GM12874 (cell line): ENCODE data around the gene CYGB.

Source experiments
- CTCF ChIP-seq: IDR thresholded peaks from 2 replicates; pipeline ENCODE4 v1.5.1; 2011; ENCODE audit warnings: low read depth, mild to moderate bottlenecking, control low read depth, low read length, moderate library complexity; ENCODE audit not compliant: insufficient read depth

Gene CYGB

DNA sequence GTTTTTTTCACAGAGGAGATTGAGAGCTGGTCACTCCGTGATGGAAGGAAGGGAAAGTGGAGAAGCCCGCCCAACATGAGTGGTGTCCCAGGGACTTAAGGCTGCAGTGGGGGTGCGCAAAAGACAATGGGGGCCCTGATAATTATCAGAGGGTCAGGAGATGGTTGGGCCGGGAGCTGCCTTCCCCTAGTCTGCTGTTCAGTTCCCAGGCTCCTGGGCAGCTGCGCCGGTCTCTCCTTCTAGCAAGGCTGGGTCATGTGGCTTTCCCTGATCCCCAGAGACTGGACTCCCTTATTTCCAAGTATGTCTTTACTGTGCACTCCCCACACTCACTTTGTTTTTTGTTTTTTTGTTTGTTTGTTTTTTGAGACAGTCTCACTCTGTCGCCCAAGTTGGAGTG is 16.2 kb downstream of the CYGB start:
- TF ChIP-seq CTCF: no peak

GRCh38 chr17:76519048-76519966 is 18.2 kb downstream of the CYGB start:
- TF ChIP-seq CTCF: no peak

GRCh38 chr17:76517638-76518038 is 19.9 kb downstream of the CYGB start:
- TF ChIP-seq CTCF: no peak

- no peak for TF ChIP-seq CTCF
Observed at GRCh38 chr17:76515274-76515949, 22.1 kb downstream of the CYGB start.

DNA sequence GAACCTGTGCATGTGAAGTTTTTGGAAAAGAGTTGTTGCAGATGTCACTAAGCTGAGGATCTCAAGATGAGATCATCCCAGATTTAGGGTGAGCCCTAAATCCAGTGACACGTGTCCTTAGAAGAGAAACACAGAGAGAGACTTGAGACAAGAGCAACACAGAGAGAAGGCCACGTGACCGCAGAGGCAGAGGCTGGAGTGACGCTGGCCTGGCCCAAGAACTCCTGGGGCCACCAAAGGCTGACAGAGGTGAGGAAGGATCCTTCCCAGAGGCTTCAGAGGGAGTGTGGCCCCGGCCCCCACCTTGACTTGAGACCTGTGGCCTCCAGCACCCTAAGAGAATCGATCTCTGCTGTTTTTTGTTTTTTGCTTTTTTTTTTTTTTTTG is 24.2 kb downstream of the CYGB start:
- TF ChIP-seq CTCF: no peak

GRCh38 chr17:76512366-76513305 is 24.9 kb downstream of the CYGB start:
- no peak for TF ChIP-seq CTCF
